Cardiac septum (tissue), 1 donor: ENCODE results near the gene MED15. TPM values are rescaled to one million over a fixed set of nuclear protein-coding genes. Genes with fewer than 3 reads are reported as not detected.

ENCODE experiments used
- DNase-seq: peaks from one replicate; pipeline ENCODE4 v3.0.0-alpha.2; 2020; ENCODE audit warnings: low spot score
- intact Hi-C: fragments of 100-400 bp; cut with DNase I; formaldehyde crosslinking; loops from one replicate; pipeline ENCODE4 v1.14.0; 2022
- total RNA-seq: library from RNA; stranded (reverse); fragmentation: NEBNext Ultra II Directional; extraction: Animal tissue kit (Norgen Biotek cat#: 25700); gene quantifications from one replicate; pipeline ENCODE4 v1.2.1, GENCODE V29; 2021
- donor health status: DM: no; HTN: no; CAD: no.

The MED15 gene
- total RNA-seq, 1 donor from 2014 or later = 43.9 TPM

DNA sequence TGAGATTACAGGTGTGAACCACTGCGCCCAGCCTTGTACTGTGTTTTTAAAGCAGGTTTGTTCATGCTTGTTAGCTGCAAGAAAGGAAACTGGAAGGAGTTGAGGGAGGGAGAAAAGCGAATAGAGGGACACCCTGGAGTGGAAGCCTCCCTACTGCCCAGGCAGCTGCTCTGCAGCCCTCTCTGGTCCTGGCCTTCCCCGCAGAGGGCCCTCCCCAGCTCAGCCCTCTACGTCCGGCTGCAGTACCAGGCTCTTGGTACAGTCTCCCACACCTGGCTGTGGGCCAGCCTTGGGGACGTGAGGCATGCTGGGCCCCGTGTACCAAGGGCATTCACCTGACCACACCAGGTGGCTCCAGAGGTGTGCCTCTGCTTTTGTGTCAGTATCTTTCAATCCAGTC, 70.8 kb downstream of the MED15 start:
- DNase-seq = no peak
- intact Hi-C loops = no loop called here

DNA sequence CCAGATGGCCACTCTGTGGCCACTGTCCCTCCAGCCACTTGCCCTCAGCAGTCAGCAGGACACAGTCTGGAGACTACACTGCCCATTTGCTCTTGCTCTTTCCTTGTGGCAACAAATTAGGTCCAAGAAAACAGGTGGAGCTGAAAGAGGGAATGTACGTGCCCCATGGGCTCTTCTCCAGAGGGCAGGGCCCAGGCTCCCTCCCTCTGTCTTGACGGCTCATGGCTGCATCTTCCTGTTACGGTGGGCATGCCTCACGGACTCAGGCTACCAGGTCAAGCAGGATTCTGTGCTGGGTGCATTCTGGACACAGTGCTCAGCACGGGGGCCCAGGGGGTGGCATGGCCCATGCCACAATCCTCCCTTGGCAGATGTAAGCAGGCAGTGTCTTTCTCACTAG, 71.3 kb downstream of the MED15 start:
- no peak for DNase-seq
- intact Hi-C loops = no loop called here

DNA sequence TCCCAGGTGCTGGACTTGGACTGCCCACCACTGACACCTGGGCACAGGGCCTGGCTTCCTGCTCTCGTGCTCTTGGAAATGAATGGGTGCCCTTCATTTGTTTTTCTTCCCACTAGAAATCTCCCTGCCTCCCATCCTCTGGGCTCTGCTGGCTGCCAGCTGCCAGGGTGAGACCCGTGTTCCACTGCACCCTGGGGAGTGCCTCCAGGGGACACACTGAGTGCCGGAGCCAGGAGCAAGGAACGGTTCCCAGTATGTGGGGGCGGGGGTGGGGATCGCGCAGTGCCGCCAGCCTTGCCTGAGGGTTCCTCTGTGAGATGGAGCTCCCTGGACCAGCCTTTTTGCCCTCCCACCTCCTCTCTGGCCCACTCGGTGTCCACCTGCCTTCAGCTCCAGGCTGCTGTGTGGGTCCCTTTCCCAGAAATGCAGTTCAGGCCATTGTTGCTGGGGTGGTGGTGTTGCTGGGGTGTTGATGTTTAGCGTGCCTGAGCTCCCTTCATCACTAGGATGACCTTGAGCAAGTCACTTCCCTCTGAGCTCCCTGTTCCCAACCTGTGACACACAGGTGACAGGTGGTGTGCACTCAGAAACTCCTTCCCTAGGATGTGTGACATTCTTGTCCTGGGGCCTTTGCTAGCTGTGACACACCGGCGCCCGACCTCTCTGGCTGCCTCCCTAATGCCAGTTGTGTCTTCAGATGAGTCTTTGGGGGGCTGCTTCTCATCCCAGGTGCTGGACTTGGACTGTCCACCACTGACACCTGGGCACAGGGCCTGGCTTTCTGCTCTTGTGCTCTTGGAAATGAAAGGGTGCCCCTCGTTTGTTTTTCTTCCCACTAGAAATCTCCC, 72.1 kb downstream of the MED15 start:
- no peak for DNase-seq
- intact Hi-C loops = no loop called here

DNA sequence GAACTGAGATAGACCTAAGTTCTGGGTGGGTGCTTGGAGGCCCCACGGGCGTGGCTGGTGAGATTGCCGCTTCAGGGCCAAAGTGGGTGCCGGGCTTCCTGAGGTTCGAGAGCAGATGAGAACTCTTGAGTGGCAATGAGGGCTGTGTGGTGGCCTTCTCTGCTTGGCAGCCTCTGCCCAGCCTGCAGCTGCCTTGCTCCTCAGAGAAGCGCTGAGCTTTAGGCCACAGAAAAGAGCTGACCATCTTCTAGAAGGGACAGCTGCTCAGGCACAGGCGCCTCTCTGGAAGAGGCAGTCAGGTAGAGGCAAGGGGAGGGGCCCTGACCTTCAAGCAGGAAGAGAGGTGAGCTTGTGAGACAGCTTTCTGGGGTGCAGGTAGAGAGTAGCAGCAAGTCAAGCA, 72.8 kb downstream of the MED15 start:
- DNase-seq = no peak
- intact Hi-C loops = no loop called here

DNA sequence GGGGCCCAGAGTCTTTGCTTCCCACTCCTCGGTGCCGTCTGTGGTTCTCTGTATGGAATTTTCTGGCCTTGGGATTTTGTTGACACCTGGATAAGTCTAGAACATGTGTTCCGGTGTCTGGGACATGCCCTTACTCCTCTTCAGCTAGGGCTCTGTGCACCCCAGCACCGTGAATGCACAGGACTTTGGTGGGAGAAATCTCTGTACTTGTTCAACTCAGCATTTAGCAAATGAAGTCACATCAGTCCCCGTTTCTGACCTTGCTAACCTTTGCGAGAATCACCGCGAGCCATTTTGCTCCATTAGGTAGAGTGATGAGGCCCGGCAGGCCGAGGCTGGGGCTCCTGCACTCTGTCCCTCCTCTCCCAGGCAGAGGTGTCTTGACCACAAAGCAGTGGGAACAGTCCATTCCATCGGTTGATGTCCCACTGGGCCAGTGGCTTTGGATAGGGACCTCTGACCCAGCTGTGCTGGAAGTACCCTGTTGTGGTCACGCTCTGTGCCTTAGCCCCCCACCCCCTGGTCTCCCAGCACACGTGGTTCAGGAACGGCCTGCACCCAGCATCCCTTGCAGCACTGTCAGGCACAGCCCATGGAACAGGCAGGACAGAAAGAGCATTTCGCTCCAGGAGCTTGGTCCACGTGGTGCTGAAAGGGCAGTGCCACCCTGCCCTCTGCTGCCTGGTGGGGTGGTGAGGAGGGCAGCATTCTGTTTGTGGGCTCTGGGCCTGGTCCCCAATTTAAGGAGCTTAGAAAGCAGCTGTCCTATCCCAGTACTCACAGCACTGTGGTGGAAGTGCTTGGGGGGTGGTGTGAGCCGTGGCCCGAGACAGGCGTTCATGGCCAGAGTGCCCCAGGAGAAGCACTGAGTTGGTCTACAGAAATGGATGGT, 73.4 kb downstream of the MED15 start:
- intact Hi-C loops = no loop called here
- no peak for DNase-seq

DNA sequence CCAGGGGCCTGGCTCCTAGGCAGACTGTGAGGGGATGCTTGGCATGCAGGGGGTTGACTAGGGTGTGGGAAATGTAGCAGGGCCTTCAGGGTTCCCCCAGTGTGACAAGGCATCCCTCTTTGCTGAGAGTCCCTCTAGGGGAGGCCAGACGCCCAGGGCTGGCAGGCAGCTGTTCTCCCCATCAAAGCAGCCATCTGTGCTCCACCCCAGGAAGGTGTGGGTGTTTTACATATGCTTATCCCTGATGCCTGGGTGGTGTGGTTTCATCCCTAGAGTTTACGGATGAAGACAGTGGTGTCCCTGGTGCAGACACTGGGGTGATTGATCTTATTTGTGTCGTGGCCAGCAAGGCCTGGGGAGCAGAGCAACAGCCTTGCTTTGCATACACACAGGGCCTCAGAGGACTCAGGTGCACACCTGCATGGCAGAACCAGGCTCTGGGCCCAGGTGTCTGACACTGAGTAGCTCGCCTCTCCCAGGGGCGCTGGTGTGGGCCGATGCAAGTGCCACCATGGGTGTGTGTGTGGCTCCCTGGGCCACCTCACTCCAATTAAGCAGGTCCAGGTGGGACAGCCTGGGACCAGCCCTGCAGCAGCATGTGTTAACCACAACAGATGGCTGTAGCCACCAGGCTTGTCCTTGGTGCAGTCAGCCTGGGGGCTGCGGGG, 74.2 kb downstream of the MED15 start:
- DNase-seq = no peak
- intact Hi-C loops = no loop called here

DNA sequence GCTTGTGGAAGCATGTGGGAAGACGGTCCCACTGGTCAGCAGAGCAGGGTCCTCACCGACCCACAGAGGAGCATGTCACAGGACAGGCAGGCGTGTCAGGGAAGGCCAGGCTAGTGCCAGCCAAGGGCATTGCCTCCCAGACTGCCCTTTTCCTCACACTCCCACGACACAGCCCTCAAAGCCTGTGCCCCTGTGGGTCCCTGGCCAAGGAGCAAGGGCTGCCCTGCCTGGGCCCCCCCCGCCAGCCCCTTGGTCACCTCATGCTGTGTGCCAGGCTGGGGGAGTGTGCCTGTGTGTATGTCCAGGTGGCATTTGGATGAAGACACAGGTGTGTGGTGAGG, 74.7 kb downstream of the MED15 start:
- DNase-seq = no peak
- intact Hi-C loops = no loop called here

DNA sequence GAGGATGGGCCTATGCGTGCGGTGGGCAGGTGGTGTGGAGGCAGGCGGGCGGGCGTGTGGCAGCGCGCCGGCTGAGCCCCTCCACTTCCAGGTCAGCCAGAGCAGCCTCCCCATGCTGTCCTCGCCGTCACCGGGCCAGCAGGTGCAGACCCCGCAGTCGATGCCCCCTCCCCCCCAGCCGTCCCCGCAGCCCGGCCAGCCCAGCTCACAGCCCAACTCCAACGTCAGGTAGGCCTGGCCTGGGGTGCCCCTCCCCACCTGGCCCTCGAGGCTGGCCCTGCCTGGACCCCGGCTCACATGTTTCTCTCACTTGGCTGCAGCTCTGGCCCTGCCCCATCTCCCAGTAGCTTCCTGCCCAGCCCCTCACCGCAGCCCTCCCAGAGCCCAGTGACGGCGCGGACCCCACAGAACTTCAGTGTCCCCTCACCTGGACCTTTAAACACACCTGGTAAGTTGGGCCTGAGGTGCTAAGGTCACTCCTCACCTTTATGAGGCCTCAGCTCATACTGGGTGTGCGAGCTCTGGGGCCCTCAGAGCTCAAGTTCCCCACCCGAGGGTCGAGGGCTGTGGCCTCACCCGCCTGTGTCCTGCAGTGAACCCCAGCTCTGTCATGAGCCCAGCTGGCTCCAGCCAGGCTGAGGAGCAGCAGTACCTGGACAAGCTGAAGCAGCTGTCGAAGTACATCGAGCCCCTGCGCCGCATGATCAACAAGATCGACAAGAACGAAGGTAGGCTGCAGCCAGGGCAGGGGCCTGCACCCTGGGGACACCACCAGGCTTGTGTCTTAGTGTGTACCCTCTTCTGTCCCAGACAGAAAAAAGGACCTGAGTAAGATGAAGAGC, 75.3 kb downstream of the MED15 start:
- intact Hi-C loops = no loop called here
- no peak for DNase-seq

DNA sequence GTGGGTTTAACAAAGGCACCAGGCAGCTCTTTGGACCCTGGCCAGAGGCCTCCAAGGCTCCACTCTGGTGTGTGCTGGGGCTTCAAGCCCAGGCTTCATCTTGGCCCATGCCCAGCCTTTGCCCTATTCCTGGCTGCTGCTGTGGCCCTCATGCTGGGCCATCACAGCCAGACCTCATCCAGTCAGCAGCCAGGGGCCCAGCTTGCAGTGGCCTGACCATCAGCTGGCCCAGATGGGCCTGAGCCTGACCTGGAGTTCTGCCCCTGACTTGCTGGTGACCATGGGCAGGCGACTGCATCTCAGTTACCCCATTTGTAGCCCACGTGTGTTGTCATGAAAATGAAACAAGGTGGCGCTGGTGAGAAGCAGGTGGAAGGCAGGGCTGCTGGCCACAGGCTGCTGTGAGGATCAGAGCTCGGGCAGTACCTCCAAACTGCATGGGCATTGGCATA, 76.1 kb downstream of the MED15 start:
- no peak for DNase-seq

DNA sequence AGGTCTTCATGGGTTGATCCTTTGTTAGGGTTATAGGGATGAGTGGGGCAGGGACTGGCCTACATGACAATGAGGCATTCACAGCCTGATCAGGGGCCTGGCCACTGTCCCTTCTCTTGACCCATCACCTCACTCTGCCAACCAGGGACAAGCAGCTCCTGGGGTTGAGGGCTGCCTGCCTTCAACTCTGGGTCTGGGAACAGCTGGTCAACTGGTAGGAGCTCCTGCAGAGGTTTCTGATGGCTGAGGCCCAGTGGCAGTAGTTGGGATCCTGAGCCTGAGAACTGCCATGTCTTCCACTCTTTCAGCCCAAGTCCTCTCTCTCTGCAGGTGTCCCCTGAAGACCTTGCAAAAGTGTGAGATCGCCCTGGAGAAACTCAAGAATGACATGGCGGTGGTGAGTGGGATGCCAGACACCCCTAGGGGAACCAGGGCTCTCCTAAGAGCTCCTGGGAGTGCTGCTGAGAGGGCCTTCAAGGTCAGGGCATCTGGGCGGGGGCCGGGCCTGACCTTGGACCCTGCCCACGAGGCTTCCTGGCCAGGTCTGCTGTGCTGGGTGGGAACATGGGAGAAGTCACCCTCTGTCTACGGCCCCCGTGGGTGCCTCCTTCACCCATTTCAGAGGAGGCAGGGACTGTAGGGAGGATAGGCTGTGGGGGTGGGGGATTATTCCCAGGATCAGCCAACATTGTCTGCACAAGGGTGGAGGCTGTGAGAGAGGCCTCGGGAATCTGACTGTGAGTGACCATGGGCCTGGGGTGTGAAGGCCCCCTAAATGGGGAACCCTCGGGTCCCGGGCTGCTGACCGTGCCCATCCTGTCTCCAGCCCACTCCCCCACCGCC, 76.8 kb downstream of the MED15 start:
- DNase-seq = no peak
- intact Hi-C loops = no loop called here

More for the DNA sequence above, 76.1 kb downstream of the MED15 start:
- intact Hi-C loops = no loop called here

DNA sequence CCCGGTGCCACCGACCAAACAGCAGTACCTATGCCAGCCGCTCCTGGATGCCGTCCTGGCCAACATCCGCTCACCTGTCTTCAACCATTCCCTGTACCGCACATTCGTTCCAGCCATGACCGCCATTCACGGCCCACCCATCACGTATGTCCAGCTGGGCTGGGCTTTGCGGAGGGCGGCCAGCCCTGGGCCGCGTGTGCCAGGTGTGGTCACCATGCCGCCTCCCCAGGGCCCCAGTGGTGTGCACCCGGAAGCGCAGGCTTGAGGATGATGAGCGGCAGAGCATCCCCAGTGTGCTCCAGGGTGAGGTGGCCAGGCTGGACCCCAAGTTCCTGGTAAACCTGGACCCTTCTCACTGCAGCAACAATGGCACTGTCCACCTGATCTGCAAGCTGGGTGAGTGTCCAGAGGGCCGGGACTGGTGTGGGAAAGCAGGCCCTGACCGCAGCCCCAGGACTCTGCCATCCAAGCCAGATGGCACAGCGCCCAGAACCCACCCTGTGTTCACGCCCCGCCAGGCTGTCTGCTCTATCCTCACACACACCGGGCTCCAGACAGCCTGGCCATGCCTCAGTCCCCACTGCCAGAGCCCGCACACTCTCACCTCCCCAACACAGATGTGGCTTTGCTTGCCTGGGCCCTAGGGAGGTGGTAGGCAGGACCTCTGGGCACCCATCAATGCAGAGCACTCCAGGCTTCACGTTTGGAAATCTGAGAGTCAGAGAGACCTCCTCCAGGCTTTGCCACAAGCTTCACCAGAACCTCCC, 77.6 kb downstream of the MED15 start:
- intact Hi-C loops = no loop called here
- DNase-seq = no peak

DNA sequence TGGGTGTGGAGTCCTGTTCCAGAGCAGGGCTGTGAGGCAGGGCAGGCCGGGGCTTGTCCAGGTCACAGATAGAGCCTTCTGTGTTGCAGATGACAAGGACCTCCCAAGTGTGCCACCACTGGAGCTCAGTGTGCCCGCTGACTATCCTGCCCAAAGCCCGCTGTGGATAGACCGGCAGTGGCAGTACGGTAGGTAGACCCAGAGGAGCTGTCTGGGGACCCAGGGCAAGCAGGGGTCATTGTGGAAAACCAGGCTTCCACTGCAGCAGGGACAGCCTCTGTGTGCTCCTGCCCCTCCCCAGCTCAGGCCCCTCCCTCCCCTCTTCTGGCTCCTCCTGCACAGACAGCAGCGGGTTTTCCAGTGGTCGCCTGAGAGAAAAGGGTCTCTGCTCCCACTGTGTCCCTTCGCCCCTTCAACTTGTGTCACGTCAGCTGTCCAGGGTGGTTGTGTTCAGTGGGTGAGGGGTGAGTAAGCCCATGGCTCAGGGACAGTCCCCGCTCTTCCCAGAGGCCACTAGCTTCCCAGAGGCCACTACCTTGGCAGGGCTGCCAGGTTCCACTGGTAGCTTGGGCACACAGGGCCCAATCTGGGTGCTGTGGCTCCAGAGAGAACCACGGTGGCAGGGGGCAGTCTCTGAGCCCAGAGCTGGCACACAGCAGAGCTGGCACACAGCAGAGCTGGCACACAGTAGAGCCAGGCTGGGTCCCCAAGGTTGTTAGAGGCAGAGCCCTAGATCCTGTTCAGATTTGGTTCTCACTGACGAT, 78.4 kb downstream of the MED15 start:
- intact Hi-C loops = no loop called here
- no peak for DNase-seq

DNA sequence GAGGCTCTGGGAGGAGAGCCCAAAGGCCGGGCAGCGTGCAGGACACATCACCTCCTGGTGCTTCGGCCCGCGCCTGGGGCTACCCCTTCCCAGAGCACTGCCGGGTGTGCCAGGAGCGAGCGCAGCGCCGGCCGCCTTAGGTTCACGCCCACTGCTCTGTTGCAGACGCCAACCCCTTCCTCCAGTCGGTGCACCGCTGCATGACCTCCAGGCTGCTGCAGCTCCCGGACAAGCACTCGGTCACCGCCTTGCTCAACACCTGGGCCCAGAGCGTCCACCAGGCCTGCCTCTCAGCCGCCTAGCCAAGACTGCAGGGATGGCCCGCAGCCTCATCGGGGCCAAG, 79.0 kb downstream of the MED15 start:
- no peak for DNase-seq
- intact Hi-C loops = no loop called here

DNA sequence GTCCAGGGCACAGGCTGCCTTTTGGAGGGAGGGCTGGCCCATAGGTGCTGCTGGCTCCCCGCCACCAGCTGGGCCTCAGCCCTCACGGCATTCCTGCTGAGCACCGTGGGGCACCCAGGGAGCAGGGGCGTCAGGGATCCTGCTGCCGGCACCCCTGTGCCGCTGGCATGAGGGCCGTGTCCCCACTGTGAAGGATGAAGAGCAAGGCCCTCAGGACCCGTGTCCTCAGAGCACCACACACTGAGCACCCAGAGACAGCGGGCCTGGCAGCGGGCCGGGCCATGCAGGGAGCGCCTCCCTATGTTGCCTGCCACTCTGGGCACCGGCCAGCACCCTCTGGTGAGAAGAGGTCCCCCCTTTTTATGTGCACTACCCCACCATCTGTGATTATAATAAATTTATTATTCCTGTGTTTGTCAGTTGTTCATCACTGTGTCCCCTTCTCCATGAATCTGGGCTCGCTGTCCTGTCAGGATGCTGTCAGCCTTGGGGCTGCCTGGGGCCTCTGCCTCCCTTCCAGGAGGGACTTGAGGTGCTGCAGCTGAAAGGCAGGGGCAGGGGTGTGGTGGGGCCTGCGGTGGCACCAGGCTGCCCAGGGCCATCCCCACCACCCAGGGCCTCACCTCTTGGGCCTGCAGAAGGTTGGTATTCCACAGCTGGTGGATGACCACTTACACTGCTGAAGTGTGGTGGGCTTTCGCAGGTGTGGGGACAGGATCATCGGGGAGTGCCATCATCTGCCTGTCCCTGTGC, 80.0 kb downstream of the MED15 start:
- intact Hi-C loops = no loop called here
- DNase-seq = no peak

DNA sequence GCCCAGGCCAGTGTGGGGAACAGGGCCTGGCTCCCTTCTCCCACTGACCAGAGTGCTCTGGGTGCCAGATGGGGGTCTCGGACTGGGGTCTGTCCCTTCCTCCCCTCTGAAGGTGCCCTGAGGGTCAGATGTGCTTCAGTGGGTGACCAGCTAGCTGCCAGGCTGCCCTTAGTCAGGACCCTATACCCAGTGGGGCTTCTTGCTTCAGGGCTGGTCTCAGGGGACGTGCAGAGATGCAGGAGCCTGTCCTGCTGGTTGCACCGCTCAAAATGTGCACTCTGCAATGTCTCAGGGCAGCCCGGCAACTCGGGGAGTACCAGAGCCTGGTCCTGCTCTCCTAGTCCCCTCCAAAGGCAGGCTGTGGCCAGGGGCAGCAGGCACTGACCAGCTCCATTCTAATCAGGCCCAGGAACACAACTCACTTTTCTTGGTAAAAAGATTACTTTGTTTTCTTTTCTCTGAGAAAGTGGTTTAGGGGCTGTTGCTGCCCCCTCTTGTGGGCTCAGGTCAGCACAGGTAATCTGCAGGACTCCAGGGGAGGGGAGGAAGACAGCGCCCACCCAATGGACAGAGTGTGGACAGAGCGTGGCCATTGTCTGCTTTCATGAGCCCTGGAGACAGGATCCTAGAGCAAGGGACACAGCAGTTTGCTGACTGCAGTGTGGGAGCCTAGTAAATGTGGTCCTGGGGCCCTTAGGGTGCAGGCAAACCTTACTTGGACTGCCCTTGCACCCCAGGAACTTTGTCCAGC, 80.9 kb downstream of the MED15 start:
- no peak for DNase-seq
- intact Hi-C loops = no loop called here
